HCT116 (cell line): ENCODE data around the gene FAM163B. TPM values are rescaled to one million over a fixed set of nuclear protein-coding genes. Genes with fewer than 3 reads are reported as not detected.

Experiments
- ATAC-seq: fragments of 200-7000 bp; cut with Tn5 transposase; 2 replicates; pipeline ENCODE4 v1.9.1; 2020; ENCODE audit warnings: mild to moderate bottlenecking, moderate library complexity
- BruUV-seq: library from RNA; stranded (reverse); fragments of 400-500 nt; replicated peaks from 2 replicates; lab custom pipeline; 2021; lab: Mats Ljungman, UMichigan
- CTCF ChIA-PET: fragments of 300-600 bp; sonication (Branson Sonifier 250); formaldehyde crosslinking; loops from one replicate; lab custom pipeline; 2021; ENCODE audit warnings: antibody characterized with exemption; lab: Charles Lee
- POLR2A ChIA-PET: fragments of 300-600, 350-600 bp; sonication (Branson Sonifier 250); formaldehyde crosslinking; loops from one replicate; lab custom pipeline; 2021; ENCODE audit warnings: antibody characterized with exemption; lab: Charles Lee
- RAD21 ChIA-PET, 2 experiments: fragments of 300-600 bp; sonication (Branson Sonifier 250); formaldehyde crosslinking; loops; one replicate each; lab custom pipeline; 2023; ENCODE audit warnings: low total read pairs in 2 of 2; ENCODE audit not compliant: uncharacterized antibody in 2 of 2, unreplicated experiment in 2 of 2, low non-redundant PET in 1 of 2; lab: Charles Lee
- DNase-seq: peaks from one replicate; pipeline ENCODE4 v3.0.0-alpha.2; 2010; ENCODE audit warnings: low read depth, low spot score
- H2AFZ ChIP-seq: fragments of 200-600 bp; shearing (Covaris generic), sonication (generic); 2 replicates; pipeline ENCODE4 v1.6.1; 2017; ENCODE audit warnings: low read depth, mixed run types, mixed read lengths, antibody characterized with exemption, low read length; ENCODE audit not compliant: poor library complexity, severe bottlenecking
- H3K27ac ChIP-seq: 2 replicates; pipeline ENCODE4 v1.5.1; 2012; ENCODE audit warnings: low read depth, low read length
- H3K27me3 ChIP-seq: fragments of 200-600 bp; sonication (generic); 2 replicates; pipeline ENCODE4 v1.6.1; 2016; ENCODE audit warnings: mixed run types, low read length, mixed read lengths; ENCODE audit not compliant: insufficient read depth
- H3K36me3 ChIP-seq, 2 experiments: fragments of 200-500 bp in 1 of 2; fragments of 200-600 bp in 1 of 2; sonication (Bioruptor generic) in 1 of 2; sonication (generic) in 1 of 2; 2 replicates each; pipeline versions ENCODE4 v1.5.1 to v1.6.1; 2014 to 2016; ENCODE audit warnings: low read length in 2 of 2, inconsistent platforms in 1 of 2, mixed read lengths in 1 of 2, mixed run types in 1 of 2; ENCODE audit not compliant: insufficient read depth in 2 of 2, control insufficient read depth in 1 of 2
- H3K4me1 ChIP-seq, 2 experiments: fragments of 200-600 bp in 1 of 2; sonication (generic) in 1 of 2; 2 replicates each; pipeline versions ENCODE4 v1.5.1 to v1.6.1; 2012 to 2017; ENCODE audit warnings: low read length in 2 of 2, inconsistent platforms in 1 of 2, mild to moderate bottlenecking in 1 of 2, mixed read lengths in 1 of 2, mixed run types in 1 of 2, moderate library complexity in 1 of 2; ENCODE audit not compliant: insufficient read depth in 2 of 2, control insufficient read depth in 1 of 2
- H3K4me2 ChIP-seq: fragments of 200-600 bp; sonication (generic); 2 replicates; pipeline ENCODE4 v1.6.1; 2017; ENCODE audit warnings: mixed run types, low read length, mixed read lengths
- H3K4me3 ChIP-seq, 2 experiments: fragments of 200-600 bp in 1 of 2; sonication (generic) in 1 of 2; replicated peaks in 1 of 2; 2 replicates each; pipeline ENCODE4 v1.5.1; 2011 to 2016; ENCODE audit warnings: low read length in 2 of 2, control low read depth in 1 of 2, low read depth in 1 of 2, mild to moderate bottlenecking in 1 of 2, mixed read lengths in 1 of 2, mixed run types in 1 of 2
- H3K79me2 ChIP-seq: fragments of 200-600 bp; sonication (generic); 2 replicates; pipeline ENCODE4 v1.6.1; 2017; ENCODE audit warnings: mild to moderate bottlenecking, mixed run types, low read length, moderate library complexity, mixed read lengths; ENCODE audit not compliant: insufficient read depth
- H3K9ac ChIP-seq: fragments of 200-600 bp; sonication (generic); 2 replicates; pipeline ENCODE4 v1.6.1; 2016; ENCODE audit warnings: low read length, mixed read lengths
- H3K9me2 ChIP-seq: fragments of 200-600 bp; sonication (generic), shearing (Covaris generic); 2 replicates; pipeline ENCODE4 v1.6.1; 2017; ENCODE audit warnings: mixed run types, mild to moderate bottlenecking, moderate library complexity; ENCODE audit not compliant: insufficient read depth
- H3K9me3 ChIP-seq, 2 experiments: fragments of 200-500 bp in 1 of 2; fragments of 200-600 bp in 1 of 2; sonication (Bioruptor generic) in 1 of 2; sonication (generic) in 1 of 2; 2 replicates each; pipeline ENCODE4 v1.6.1; 2014 to 2017; ENCODE audit warnings: low read length in 2 of 2, mixed read lengths in 2 of 2, inconsistent platforms in 1 of 2, low read depth in 1 of 2, mild to moderate bottlenecking in 1 of 2, mixed run types in 1 of 2, moderate library complexity in 1 of 2; ENCODE audit not compliant: control insufficient read depth in 1 of 2, insufficient read depth in 1 of 2
- H4K20me1 ChIP-seq: fragments of 200-600 bp; sonication (generic), shearing (Covaris generic); 2 replicates; pipeline ENCODE4 v1.6.1; 2017; ENCODE audit warnings: mixed run types, mild to moderate bottlenecking, moderate library complexity; ENCODE audit not compliant: insufficient read depth
- CEBPB ChIP-seq: IDR thresholded peaks from 2 replicates; pipeline ENCODE4 v1.6.1; 2012; ENCODE audit warnings: low read depth
- EGR1 ChIP-seq: IDR thresholded peaks from 2 replicates; pipeline ENCODE4 v1.6.1; 2012; ENCODE audit warnings: low read depth
- ELF1 ChIP-seq: IDR thresholded peaks from 2 replicates; pipeline ENCODE4 v1.6.1; 2012; ENCODE audit warnings: low read depth, borderline replicate concordance
- EZH2 ChIP-seq: fragments of 200-600 bp; sonication (generic); IDR thresholded peaks from 2 replicates; pipeline ENCODE4 v1.6.1; 2017; ENCODE audit warnings: antibody characterized with exemption, mixed run types
- POLR2A ChIP-seq: IDR thresholded peaks from 2 replicates; pipeline ENCODE4 v1.7.0; 2011; ENCODE audit warnings: borderline replicate concordance; ENCODE audit not compliant: insufficient read depth, insufficient read length; ENCODE audit errors: extremely low read depth
- POLR2AphosphoS5 ChIP-seq: IDR thresholded peaks from 2 replicates; pipeline ENCODE4 v1.6.1; 2011; ENCODE audit warnings: mild to moderate bottlenecking, low read depth, low read length, moderate library complexity
- SIN3A ChIP-seq: IDR thresholded peaks from 2 replicates; pipeline ENCODE4 v1.6.1; 2012; ENCODE audit warnings: low read depth
- SP1 ChIP-seq: IDR thresholded peaks from 2 replicates; pipeline ENCODE4 v1.6.1; 2012; ENCODE audit warnings: low read depth
- TCF7L2 ChIP-seq: IDR thresholded peaks from 2 replicates; pipeline ENCODE4 v1.7.0; 2011; ENCODE audit warnings: borderline replicate concordance, inconsistent platforms; ENCODE audit not compliant: insufficient read depth, insufficient read length; ENCODE audit errors: extremely low read depth
- YY1 ChIP-seq: IDR thresholded peaks from 2 replicates; pipeline ENCODE4 v1.6.1; 2011; ENCODE audit warnings: low read length, low read depth, moderate library complexity, mild to moderate bottlenecking; ENCODE audit not compliant: insufficient replicate concordance; ENCODE audit errors: extremely low read depth
- ZFX ChIP-seq: fragments of 450-650 bp; IDR thresholded peaks from 2 replicates; pipeline ENCODE4 v1.6.1; 2017
- intact Hi-C: fragments of 100-400 bp; cut with micrococcal nuclease; formaldehyde crosslinking; loops from 2 replicates; pipeline ENCODE4 v1.10.0; 2022
- total RNA-seq: library from RNA; stranded (reverse); gene quantifications from one replicate; pipeline ENCODE4 v1.2.1, GENCODE V29; 2021; ENCODE audit not compliant: unreplicated experiment
- TF ChIP-seq, protein P1 (sequence below): IDR thresholded peaks from 2 replicates; pipeline ENCODE4 v1.6.1; 2012; ENCODE audit warnings: low read depth
- TF ChIP-seq, protein P2 (sequence below): IDR thresholded peaks from 2 replicates; pipeline ENCODE4 v1.6.1; 2011; ENCODE audit warnings: mild to moderate bottlenecking, low read length, moderate library complexity; ENCODE audit not compliant: insufficient replicate concordance; ENCODE audit errors: extremely low read depth
- TF ChIP-seq, protein P3 (sequence below): IDR thresholded peaks from 2 replicates; pipeline ENCODE4 v1.6.1; 2012

The FAM163B gene
- total RNA-seq, 1 experiment from 2014 or later = not detected

- TF ChIP-seq, protein P1, sequence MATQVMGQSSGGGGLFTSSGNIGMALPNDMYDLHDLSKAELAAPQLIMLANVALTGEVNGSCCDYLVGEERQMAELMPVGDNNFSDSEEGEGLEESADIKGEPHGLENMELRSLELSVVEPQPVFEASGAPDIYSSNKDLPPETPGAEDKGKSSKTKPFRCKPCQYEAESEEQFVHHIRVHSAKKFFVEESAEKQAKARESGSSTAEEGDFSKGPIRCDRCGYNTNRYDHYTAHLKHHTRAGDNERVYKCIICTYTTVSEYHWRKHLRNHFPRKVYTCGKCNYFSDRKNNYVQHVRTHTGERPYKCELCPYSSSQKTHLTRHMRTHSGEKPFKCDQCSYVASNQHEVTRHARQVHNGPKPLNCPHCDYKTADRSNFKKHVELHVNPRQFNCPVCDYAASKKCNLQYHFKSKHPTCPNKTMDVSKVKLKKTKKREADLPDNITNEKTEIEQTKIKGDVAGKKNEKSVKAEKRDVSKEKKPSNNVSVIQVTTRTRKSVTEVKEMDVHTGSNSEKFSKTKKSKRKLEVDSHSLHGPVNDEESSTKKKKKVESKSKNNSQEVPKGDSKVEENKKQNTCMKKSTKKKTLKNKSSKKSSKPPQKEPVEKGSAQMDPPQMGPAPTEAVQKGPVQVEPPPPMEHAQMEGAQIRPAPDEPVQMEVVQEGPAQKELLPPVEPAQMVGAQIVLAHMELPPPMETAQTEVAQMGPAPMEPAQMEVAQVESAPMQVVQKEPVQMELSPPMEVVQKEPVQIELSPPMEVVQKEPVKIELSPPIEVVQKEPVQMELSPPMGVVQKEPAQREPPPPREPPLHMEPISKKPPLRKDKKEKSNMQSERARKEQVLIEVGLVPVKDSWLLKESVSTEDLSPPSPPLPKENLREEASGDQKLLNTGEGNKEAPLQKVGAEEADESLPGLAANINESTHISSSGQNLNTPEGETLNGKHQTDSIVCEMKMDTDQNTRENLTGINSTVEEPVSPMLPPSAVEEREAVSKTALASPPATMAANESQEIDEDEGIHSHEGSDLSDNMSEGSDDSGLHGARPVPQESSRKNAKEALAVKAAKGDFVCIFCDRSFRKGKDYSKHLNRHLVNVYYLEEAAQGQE = no peak
- TF ChIP-seq, protein P2, sequence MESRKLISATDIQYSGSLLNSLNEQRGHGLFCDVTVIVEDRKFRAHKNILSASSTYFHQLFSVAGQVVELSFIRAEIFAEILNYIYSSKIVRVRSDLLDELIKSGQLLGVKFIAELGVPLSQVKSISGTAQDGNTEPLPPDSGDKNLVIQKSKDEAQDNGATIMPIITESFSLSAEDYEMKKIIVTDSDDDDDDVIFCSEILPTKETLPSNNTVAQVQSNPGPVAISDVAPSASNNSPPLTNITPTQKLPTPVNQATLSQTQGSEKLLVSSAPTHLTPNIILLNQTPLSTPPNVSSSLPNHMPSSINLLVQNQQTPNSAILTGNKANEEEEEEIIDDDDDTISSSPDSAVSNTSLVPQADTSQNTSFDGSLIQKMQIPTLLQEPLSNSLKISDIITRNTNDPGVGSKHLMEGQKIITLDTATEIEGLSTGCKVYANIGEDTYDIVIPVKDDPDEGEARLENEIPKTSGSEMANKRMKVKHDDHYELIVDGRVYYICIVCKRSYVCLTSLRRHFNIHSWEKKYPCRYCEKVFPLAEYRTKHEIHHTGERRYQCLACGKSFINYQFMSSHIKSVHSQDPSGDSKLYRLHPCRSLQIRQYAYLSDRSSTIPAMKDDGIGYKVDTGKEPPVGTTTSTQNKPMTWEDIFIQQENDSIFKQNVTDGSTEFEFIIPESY = no peak
Observed at GRCh38 chr9:133553123-133553522, 56.1 kb downstream of the FAM163B start (continued).

DNA sequence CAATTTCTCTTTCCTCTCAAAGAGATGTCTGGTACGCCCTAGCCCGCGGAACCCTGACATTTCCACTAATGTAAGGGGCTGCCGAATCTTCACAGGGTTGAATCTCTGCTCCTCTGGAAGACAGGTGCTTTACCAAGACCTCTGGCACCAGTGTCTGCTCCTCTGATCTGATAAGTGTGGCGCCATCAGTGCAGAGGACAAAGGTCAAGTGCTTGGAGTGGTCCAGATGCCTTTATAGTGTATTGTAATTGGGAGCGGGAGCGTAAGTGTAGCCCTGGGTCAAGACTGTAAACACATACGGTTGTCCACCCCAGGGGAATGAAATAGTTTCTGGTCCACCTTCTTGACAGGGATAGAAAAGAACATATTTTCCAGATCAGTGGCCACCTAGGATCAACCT lies 57.0 kb downstream of the FAM163B start:
- H4K20me1 ChIP-seq = no peaks in the 10 kb centered on the region
- no peak for ATAC-seq
- RAD21 ChIA-PET = no interaction called here
- intact Hi-C loops = no loop called here
- no peaks in the 10 kb centered on the region for H3K9me3 ChIP-seq
- no peaks in the 10 kb centered on the region for H3K9me2 ChIP-seq
- CTCF ChIA-PET = no interaction called here
- peaks cover 2% of the 10 kb centered on the region; the same call in 1 of the 2 replicates for H3K27me3 ChIP-seq
- no TSS peak for BruUV-seq
- H3K4me3 ChIP-seq = no peak overlapping the region
- no peak for DNase-seq
- H3K4me1 ChIP-seq = peaks cover 2 to 5% of the 10 kb centered on the region in 2 experiments; a peak in 3 of 4 replicates
- TF ChIP-seq ELF1 (no peak), CEBPB (no peak), SP1 (no peak), YY1 (no peak), SIN3A (no peak), POLR2A (no peak), EZH2 (no peak), TCF7L2 (no peak), EGR1 (no peak), ZFX (no peak), POLR2AphosphoS5 (no peak)
- TF ChIP-seq, protein P2 = no peak
- TF ChIP-seq, protein P3, sequence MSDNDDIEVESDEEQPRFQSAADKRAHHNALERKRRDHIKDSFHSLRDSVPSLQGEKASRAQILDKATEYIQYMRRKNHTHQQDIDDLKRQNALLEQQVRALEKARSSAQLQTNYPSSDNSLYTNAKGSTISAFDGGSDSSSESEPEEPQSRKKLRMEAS = no peak
- H3K36me3 ChIP-seq = no peaks in the 10 kb centered on the region
- H3K4me2 ChIP-seq = no peak overlapping the region
- no peak overlapping the region for H2AFZ ChIP-seq
- POLR2A ChIA-PET = no interaction called here
- H3K79me2 ChIP-seq = no peaks in the 10 kb centered on the region
- H3K9ac ChIP-seq = no peak overlapping the region
- no peak overlapping the region for H3K27ac ChIP-seq
